A549 (cell line): ENCODE measurements around the gene LMOD1.

Experiments
- CTCF ChIP-seq: fragments of >200 bp; sonication (Bioruptor Twin); formaldehyde crosslinking; IDR thresholded peaks from 3 replicates; pipeline ENCODE4 v1.5.1; 2016
- ESRRA ChIP-seq: fragments of 150-350 bp; IDR thresholded peaks from 2 replicates; pipeline ENCODE4 v1.6.1; 2014; ENCODE audit warnings: mild to moderate bottlenecking, low read length, borderline replicate concordance
- PBX3 ChIP-seq: IDR thresholded peaks from 2 replicates; pipeline ENCODE4 v1.6.1; 2012

- TF ChIP-seq CTCF (no peak), ESRRA (no peak), PBX3 (no peak)
Measured at GRCh38 chr1:201907621-201908020, 38.7 kb downstream of the LMOD1 start.
